Retinal pigment epithelial cell (primary cell): ENCODE measurements around the gene INSIG1.

ENCODE experiments used
- DNase-seq: peaks from one replicate; pipeline ENCODE4 v3.0.0-alpha.2; 2010; ENCODE audit warnings: low read depth
- H3K4me3 ChIP-seq: 2 replicates; pipeline ENCODE4 v1.5.1; 2011; ENCODE audit warnings: mild to moderate bottlenecking, low read length, control low read depth, moderate library complexity
- TF ChIP-seq, protein P1 (sequence below): conservative IDR thresholded peaks from 2 replicates; pipeline ENCODE4 v1.5.1; 2011; ENCODE audit warnings: low read depth, low read length, control low read depth, inconsistent platforms

INSIG1 gene

GRCh38 chr7:155303897-155304296 lies 6.2 kb downstream of the INSIG1 start:
- no peak overlapping the region for H3K4me3 ChIP-seq
- TF ChIP-seq, protein P1, sequence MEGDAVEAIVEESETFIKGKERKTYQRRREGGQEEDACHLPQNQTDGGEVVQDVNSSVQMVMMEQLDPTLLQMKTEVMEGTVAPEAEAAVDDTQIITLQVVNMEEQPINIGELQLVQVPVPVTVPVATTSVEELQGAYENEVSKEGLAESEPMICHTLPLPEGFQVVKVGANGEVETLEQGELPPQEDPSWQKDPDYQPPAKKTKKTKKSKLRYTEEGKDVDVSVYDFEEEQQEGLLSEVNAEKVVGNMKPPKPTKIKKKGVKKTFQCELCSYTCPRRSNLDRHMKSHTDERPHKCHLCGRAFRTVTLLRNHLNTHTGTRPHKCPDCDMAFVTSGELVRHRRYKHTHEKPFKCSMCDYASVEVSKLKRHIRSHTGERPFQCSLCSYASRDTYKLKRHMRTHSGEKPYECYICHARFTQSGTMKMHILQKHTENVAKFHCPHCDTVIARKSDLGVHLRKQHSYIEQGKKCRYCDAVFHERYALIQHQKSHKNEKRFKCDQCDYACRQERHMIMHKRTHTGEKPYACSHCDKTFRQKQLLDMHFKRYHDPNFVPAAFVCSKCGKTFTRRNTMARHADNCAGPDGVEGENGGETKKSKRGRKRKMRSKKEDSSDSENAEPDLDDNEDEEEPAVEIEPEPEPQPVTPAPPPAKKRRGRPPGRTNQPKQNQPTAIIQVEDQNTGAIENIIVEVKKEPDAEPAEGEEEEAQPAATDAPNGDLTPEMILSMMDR: no peak
- DNase-seq: no peak

DNA sequence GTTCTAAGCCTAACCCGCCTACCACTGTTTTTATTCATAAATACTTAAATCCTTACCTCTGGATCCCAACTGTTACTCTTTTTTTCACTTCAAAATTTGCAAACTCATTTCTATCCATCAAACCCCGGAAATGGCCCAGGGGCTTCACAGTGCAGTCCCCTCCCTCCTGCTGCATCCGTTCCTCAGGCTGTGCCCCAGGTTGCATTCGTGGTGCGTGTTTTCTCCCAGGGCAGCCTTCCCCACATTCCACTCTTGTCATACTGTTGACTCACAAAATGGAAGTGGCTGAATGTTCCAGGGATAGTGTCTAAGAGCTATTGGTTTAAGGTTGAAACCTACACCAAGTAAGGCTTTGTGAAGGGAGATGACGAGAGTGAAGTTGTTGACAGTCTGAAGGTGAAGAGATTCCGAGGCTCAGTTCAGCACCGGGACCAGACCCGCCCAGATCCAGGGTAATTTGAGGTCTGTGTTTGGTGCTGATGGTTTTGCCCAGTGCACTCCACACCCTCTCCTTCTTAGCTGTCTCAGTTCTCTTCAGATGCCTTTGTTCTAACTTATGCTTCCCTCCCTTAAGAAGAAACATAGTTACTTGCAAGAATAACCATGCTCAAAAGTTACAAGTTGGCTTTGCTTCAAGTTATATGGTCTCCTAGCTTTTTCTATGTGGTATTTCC lies 7.7 kb downstream of the INSIG1 start:
- no peak for DNase-seq
- no peak overlapping the region for H3K4me3 ChIP-seq
- TF ChIP-seq, protein P1: no peak

DNA sequence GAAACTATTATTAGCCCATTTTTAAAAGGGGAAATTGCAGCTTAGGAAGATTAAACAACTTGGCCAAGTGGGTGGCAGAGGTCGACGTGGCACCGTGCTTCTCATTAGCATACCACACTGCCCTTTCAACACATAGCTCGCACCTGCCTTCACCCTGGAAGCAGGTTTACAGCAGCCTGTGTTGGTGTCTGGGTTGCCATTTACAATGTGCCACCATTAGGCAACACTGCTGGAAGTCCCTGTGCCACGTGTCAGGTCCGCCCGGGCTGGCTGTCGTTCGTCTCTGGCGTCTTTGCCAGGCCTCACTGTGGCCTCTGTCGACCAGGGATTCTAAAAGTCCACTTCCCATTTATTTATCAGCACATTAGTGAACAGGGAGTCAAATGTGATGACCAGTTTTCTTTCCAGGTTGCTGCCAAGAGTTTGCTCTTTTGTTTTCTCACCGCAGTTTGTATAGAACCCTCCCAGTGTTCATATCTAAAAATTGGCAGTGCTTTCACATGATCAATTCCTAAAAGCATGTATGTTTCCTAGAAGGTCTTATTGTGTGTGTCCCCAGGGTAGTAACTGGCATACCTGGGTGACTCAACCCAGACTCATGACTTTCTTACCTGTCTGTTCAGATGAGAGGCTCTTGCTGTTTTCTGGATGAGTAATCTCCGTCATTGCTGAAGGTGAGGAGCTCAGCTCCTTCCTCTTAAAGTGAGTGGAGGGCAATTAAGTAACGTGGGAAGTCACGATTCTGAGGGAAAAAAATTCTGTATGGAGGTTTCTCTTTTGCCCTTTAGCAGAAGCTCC lies 9.2 kb downstream of the INSIG1 start:
- TF ChIP-seq, protein P1: no peak
- H3K4me3 ChIP-seq: no peak overlapping the region
- DNase-seq: no peak

DNA sequence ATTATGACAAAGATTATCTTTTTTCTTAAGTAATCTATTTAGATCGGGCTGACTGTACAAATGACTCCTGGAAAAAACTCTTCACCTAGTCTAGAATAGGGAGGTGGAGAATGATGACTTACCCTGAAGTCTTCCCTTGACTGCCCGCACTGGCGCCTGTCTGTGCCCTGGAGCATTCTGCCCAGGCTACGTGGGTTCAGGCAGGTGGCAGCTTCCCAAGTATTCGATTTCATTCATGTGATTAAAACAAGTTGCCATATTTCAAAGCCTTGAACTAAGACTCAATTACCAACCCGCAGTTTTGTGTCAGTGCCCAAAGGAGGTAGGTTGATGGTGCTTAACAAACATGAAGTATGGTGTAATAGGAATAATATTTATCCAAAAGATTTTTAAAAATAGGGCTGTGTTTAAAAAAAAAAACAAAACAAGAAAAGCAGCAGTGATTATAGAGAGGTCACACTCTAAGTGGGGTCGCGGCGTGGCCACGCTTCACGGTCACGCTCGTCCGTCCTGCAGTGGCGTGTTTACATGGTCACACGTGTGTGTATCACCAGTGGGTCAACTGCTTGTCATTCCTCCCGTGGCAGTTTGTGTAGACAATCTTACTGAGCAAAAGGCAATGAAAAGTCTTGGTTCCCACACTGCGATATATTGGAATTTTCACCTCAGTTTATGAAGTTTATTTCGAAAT lies 10.8 kb downstream of the INSIG1 start:
- DNase-seq: no peak
- TF ChIP-seq, protein P1: no peak

DNA sequence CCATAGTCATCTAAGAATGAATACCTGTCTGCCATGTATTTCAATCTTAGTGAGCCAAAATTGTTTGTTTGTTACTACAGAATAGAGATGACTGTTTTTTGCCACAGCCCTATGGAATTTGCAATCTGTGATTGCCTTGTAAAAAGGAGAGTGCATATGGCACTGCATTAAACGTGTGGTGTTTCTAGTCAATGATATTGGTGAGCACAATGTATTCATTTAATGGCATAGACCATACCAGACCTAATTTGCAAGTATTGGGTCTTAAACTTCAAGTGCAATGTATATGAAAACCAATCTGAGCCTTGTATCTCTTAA lies 11.3 kb downstream of the INSIG1 start:
- TF ChIP-seq, protein P1: no peak

More for the DNA sequence above, 10.8 kb downstream of the INSIG1 start:
- no peak overlapping the region for H3K4me3 ChIP-seq

GRCh38 chr7:155310425-155311114 lies 12.9 kb downstream of the INSIG1 start:
- no peak for DNase-seq
- TF ChIP-seq, protein P1: no peak
- no peak overlapping the region for H3K4me3 ChIP-seq

More for the DNA sequence above, 11.3 kb downstream of the INSIG1 start:
- no peak for DNase-seq
- H3K4me3 ChIP-seq: no peak overlapping the region
